SK-N-SH (cell line): ENCODE results near the gene TMEM132E. TPM values are rescaled to one million over a fixed set of nuclear protein-coding genes. Genes with fewer than 3 reads are reported as not detected.

ENCODE experiments used
- CTCF ChIA-PET: fragments of 300-600, 350-600 bp; formaldehyde crosslinking; extraction: SDS; loops from one replicate; lab custom pipeline; 2021; lab: Yijun Ruan, JAX
- POLR2A ChIA-PET: fragments of 350-600 bp; sonication (Branson Sonifier 250); formaldehyde crosslinking; extraction: SDS; loops from one replicate; lab custom pipeline; 2020; ENCODE audit warnings: antibody characterized with exemption, inconsistent platforms; lab: Yijun Ruan, JAX
- DNase-seq: peaks from one replicate; pipeline ENCODE4 v3.0.0; 2012
- H2AFZ ChIP-seq: fragments of 200-600 bp; sonication (generic); 2 replicates; pipeline ENCODE4 v1.8.1; 2016; ENCODE audit warnings: antibody characterized with exemption, mild to moderate bottlenecking, low read depth
- H3F3A ChIP-seq: fragments of 200-600 bp; sonication (generic); replicated peaks from 2 replicates; pipeline ENCODE3; 2016; ENCODE audit warnings: antibody characterized with exemption, mild to moderate bottlenecking; ENCODE audit not compliant: insufficient read depth
- H3K27ac ChIP-seq, 2 experiments: fragments of 200-500 bp in 1 of 2; fragments of 200-600 bp in 1 of 2; sonication (Bioruptor generic) in 1 of 2; sonication (generic), shearing (Covaris generic) in 1 of 2; 2 replicates each; pipeline versions ENCODE4 v1.5.1 to v1.6.1; 2014 to 2016; ENCODE audit warnings: low read depth in 2 of 2, inconsistent platforms in 1 of 2, low read length in 1 of 2, mild to moderate bottlenecking in 1 of 2, mixed read lengths in 1 of 2
- H3K27me3 ChIP-seq: fragments of 200-600 bp; sonication (generic), shearing (Covaris generic); 2 replicates; pipeline ENCODE4 v1.6.1; 2016; ENCODE audit warnings: mixed run types; ENCODE audit not compliant: insufficient read depth
- H3K36me3 ChIP-seq, 2 experiments: fragments of 200-500 bp in 1 of 2; fragments of 200-600 bp in 1 of 2; sonication (Bioruptor generic) in 1 of 2; sonication (generic) in 1 of 2; replicated peaks in 1 of 2; 2 replicates each; pipeline versions ENCODE3 to v1.5.1; 2014 to 2016; ENCODE audit warnings: low read length in 1 of 2, mild to moderate bottlenecking in 1 of 2; ENCODE audit not compliant: insufficient read depth in 2 of 2, control insufficient read depth in 1 of 2
- H3K4me1 ChIP-seq, 2 experiments: fragments of 200-500 bp in 1 of 2; fragments of 200-600 bp in 1 of 2; sonication (Bioruptor generic) in 1 of 2; sonication (generic), shearing (Covaris generic) in 1 of 2; 2 replicates each; pipeline versions ENCODE4 v1.5.1 to v1.6.1; 2014 to 2016; ENCODE audit warnings: low read depth in 1 of 2, low read length in 1 of 2, mixed run types in 1 of 2; ENCODE audit not compliant: insufficient read depth in 2 of 2, control insufficient read depth in 1 of 2
- H3K4me2 ChIP-seq: fragments of 200-600 bp; sonication (generic), shearing (Covaris generic); 2 replicates; pipeline ENCODE4 v1.6.1; 2017; ENCODE audit warnings: mixed run types
- H3K4me3 ChIP-seq, 2 experiments: fragments of 200-500 bp in 1 of 2; fragments of 200-600 bp in 1 of 2; sonication (Bioruptor generic) in 1 of 2; sonication (generic), shearing (Covaris generic) in 1 of 2; 2 replicates each; pipeline versions ENCODE4 v1.5.1 to v1.8.1; 2014 to 2016; ENCODE audit warnings: low read depth in 2 of 2, inconsistent platforms in 1 of 2, low read length in 1 of 2, mild to moderate bottlenecking in 1 of 2, mixed read lengths in 1 of 2, moderate library complexity in 1 of 2
- H3K79me2 ChIP-seq: fragments of 200-600 bp; sonication (generic); 2 replicates; pipeline ENCODE4 v1.8.1; 2017; ENCODE audit warnings: mild to moderate bottlenecking; ENCODE audit not compliant: insufficient read depth
- H3K9ac ChIP-seq: fragments of 200-600 bp; sonication (generic); 2 replicates; pipeline ENCODE4 v1.6.1; 2017; ENCODE audit warnings: mixed run types
- H3K9me2 ChIP-seq: fragments of 200-600 bp; sonication (generic); 2 replicates; pipeline ENCODE4 v1.6.1; 2017; ENCODE audit warnings: mixed run types
- H3K9me3 ChIP-seq: fragments of 200-600 bp; sonication (generic); 2 replicates; pipeline ENCODE4 v1.6.1; 2017; ENCODE audit warnings: mixed run types, mild to moderate bottlenecking, moderate library complexity
- H4K20me1 ChIP-seq: fragments of 200-600 bp; sonication (generic); 2 replicates; pipeline ENCODE4 v1.6.1; 2017; ENCODE audit warnings: mild to moderate bottlenecking, mixed run types; ENCODE audit not compliant: insufficient read depth
- CHD2 ChIP-seq: fragments of 150-350 bp; IDR thresholded peaks from 2 replicates; pipeline ENCODE4 v1.6.1; 2018; ENCODE audit warnings: low read length; ENCODE audit not compliant: partially characterized antibody
- ELF1 ChIP-seq: IDR thresholded peaks from 2 replicates; pipeline ENCODE4 v1.4.0; 2012
- FOSL2 ChIP-seq: IDR thresholded peaks from 2 replicates; pipeline ENCODE4 v1.4.0; 2012; ENCODE audit warnings: low read depth, mild to moderate bottlenecking, moderate library complexity, borderline replicate concordance
- FOXJ3 ChIP-seq: sonication (generic); formaldehyde crosslinking; IDR thresholded peaks from 2 replicates; pipeline ENCODE4 v1.5.1; 2020; ENCODE audit warnings: mild to moderate bottlenecking, missing genetic modification reagents
- GABPA ChIP-seq: IDR thresholded peaks from 2 replicates; pipeline ENCODE4 v1.4.0; 2012; ENCODE audit warnings: low read depth, mild to moderate bottlenecking
- GATA2 ChIP-seq: sonication (generic); formaldehyde crosslinking; IDR thresholded peaks from 2 replicates; pipeline ENCODE4 v1.5.0; 2020; ENCODE audit warnings: mild to moderate bottlenecking, missing genetic modification reagents
- JUND ChIP-seq: IDR thresholded peaks from 2 replicates; pipeline ENCODE4 v1.4.0; 2012
- MEF2A ChIP-seq: IDR thresholded peaks from 2 replicates; pipeline ENCODE4 v1.4.0; 2012; ENCODE audit warnings: low read depth, borderline replicate concordance
- MXI1 ChIP-seq: IDR thresholded peaks from 2 replicates; pipeline ENCODE4 v1.6.1; 2012; ENCODE audit warnings: mild to moderate bottlenecking, low read depth, low read length, improper control_type of control experiment
- NFIC ChIP-seq: IDR thresholded peaks from 2 replicates; pipeline ENCODE4 v1.4.0; 2012; ENCODE audit warnings: borderline replicate concordance
- NRF1 ChIP-seq: IDR thresholded peaks from 2 replicates; pipeline ENCODE4 v1.6.1; 2012; ENCODE audit warnings: low read depth, mild to moderate bottlenecking, low read length
- POLR2AphosphoS5 ChIP-seq: IDR thresholded peaks from 2 replicates; pipeline ENCODE4 v1.6.1; 2012; ENCODE audit warnings: low read depth, low read length
- RAD21 ChIP-seq: IDR thresholded peaks from 2 replicates; pipeline ENCODE4 v1.6.1; 2012; ENCODE audit warnings: mild to moderate bottlenecking, low read length
- RFX5 ChIP-seq: IDR thresholded peaks from 2 replicates; pipeline ENCODE4 v1.6.1; 2012; ENCODE audit warnings: mild to moderate bottlenecking, improper control_type of control experiment, low read length
- SIN3A ChIP-seq: IDR thresholded peaks from 2 replicates; pipeline ENCODE4 v1.6.1; 2012; ENCODE audit warnings: low read depth, mild to moderate bottlenecking, low read length, moderate library complexity, borderline replicate concordance
- SMC3 ChIP-seq: IDR thresholded peaks from 2 replicates; pipeline ENCODE4 v1.6.1; 2012; ENCODE audit warnings: low read depth, low read length, improper control_type of control experiment
- YY1 ChIP-seq: IDR thresholded peaks from 2 replicates; pipeline ENCODE4 v1.4.0; 2012; ENCODE audit warnings: low read depth, mild to moderate bottlenecking
- WGBS: methylation state at CpG from one replicate; pipeline ENCODE4 v1.1.6; 2017; ENCODE audit warnings: low lambda C conversion rate; 5-methylcytosine and 5-hydroxymethylcytosine counted together
- polyA plus RNA-seq, 3 experiments: library from polyadenylated mRNA; depleted of rRNA; stranded (reverse); fragments of >200 nt; gene quantifications; 2 replicates each; pipeline ENCODE4 v1.2.3, GENCODE V29; 2012
- TF ChIP-seq, protein P1 (sequence below): fragments of 150-350 bp; IDR thresholded peaks from 2 replicates; pipeline ENCODE4 v1.6.1; 2016; ENCODE audit warnings: mild to moderate bottlenecking, low read depth, low read length
- TF ChIP-seq, protein P2 (sequence below): fragments of 150-350 bp; IDR thresholded peaks from 2 replicates; pipeline ENCODE4 v1.6.1; 2017; ENCODE audit warnings: antibody characterized with exemption, low read length, low read depth, borderline replicate concordance
- TF ChIP-seq, protein P3 (sequence below): IDR thresholded peaks from 2 replicates; pipeline ENCODE4; 2012

The TMEM132E gene
- polyA plus RNA-seq, 1 of the 3 experiments (the other 2 are of a cell fraction) = not detected

DNA sequence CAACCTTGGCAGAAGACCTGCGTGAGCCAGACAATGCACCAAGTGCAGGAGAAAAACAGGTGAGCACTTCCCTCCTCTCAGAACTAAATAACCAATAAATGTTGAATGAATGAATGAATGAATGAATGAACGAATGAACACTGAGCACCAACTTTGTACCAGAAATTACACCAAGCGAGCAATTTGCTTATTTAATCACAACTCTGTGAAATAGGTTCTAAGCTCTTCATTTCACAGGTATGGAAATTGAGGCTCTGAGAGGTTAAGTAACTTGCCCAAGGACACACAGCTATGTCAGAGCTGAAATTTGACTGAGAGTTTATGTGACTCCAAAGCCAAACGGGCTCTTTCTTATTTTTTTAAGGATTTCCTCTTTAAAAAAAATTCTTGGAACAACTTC, 38.0 kb downstream of the TMEM132E start:
- Histone ChIP-seq H3K9me2 (no peaks in the 10 kb centered on the region), H3K4me2 (no peak overlapping the region), H3K4me1 (peaks cover 0 to 56% of the 10 kb centered on the region in 2 experiments; a peak in 2 of 4 replicates), H3K36me3 (no peaks in the 10 kb centered on the region), H3K79me2 (no peaks in the 10 kb centered on the region), H3K27ac (no peak overlapping the region), H3F3A (no peaks in the 10 kb centered on the region), H2AFZ (no peak overlapping the region), H3K9me3 (no peaks in the 10 kb centered on the region), H4K20me1 (no peaks in the 10 kb centered on the region), H3K9ac (no peak overlapping the region), H3K4me3 (no peak overlapping the region), H3K27me3 (no peaks in the 10 kb centered on the region)
- no peak for TF ChIP-seq RAD21
- no peak for TF ChIP-seq NRF1
- TF ChIP-seq ELF1 = no peak
- TF ChIP-seq, protein P1, sequence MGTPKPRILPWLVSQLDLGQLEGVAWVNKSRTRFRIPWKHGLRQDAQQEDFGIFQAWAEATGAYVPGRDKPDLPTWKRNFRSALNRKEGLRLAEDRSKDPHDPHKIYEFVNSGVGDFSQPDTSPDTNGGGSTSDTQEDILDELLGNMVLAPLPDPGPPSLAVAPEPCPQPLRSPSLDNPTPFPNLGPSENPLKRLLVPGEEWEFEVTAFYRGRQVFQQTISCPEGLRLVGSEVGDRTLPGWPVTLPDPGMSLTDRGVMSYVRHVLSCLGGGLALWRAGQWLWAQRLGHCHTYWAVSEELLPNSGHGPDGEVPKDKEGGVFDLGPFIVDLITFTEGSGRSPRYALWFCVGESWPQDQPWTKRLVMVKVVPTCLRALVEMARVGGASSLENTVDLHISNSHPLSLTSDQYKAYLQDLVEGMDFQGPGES = no peak
- no peak for TF ChIP-seq SIN3A
- no peak for TF ChIP-seq CHD2
- TF ChIP-seq FOXJ3 (CRISPR knock-in tag) = no peak
- TF ChIP-seq GATA2 (CRISPR knock-in tag) = no peak
- no peak for TF ChIP-seq NFIC
- TF ChIP-seq MEF2A = no peak
- TF ChIP-seq, protein P2, sequence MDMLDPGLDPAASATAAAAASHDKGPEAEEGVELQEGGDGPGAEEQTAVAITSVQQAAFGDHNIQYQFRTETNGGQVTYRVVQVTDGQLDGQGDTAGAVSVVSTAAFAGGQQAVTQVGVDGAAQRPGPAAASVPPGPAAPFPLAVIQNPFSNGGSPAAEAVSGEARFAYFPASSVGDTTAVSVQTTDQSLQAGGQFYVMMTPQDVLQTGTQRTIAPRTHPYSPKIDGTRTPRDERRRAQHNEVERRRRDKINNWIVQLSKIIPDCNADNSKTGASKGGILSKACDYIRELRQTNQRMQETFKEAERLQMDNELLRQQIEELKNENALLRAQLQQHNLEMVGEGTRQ = no peak
- no peak for TF ChIP-seq JUND
- TF ChIP-seq, protein P3, sequence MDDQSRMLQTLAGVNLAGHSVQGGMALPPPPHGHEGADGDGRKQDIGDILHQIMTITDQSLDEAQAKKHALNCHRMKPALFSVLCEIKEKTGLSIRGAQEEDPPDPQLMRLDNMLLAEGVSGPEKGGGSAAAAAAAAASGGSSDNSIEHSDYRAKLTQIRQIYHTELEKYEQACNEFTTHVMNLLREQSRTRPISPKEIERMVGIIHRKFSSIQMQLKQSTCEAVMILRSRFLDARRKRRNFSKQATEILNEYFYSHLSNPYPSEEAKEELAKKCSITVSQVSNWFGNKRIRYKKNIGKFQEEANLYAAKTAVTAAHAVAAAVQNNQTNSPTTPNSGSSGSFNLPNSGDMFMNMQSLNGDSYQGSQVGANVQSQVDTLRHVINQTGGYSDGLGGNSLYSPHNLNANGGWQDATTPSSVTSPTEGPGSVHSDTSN = no peak
- CTCF ChIA-PET = interaction anchor here (1.1 to 2.6 kb wide), 3 partner anchors 10 to 75 kb away, joined by 5 to 14 read pairs (median 5); no protein-coding TSS in a partner anchor
- POLR2A ChIA-PET = no interaction called here
- DNase-seq = no peak
- WGBS = 7% methylated on average over 4 of the region's 4 CpGs

DNA sequence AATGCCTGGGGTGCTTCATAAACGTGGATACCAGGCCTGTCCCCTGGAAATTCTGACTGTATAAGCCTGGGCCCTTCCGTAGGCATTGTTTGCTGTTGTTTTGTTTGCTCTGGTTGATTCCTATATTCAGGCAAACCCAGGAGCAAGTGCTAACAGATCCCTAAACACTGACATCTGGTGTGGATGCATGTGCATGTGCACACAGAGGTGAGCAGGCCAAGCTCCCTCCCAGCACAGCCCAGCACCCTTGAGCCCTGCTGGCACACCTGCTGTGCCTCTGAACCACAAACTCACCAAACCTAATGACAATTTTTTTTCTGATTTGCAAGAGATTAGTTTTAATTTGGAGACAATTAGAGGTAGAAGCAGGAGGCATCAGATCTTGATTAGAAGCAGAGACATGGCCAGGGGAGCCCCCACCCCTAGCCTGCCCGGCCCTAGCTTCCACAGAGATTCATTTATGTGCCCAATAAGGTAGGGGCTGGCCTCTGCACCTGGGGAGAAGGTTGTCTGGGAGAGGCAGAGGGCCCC, 40.4 kb downstream of the TMEM132E start:
- 13% methylated on average over 3 of the region's 3 CpGs for WGBS
- Histone ChIP-seq H3F3A (no peaks in the 10 kb centered on the region), H3K27me3 (no peaks in the 10 kb centered on the region), H3K36me3 (no peaks in the 10 kb centered on the region), H3K9me3 (no peaks in the 10 kb centered on the region), H3K4me1 (peaks cover 0 to 39% of the 10 kb centered on the region in 2 experiments; a peak in 2 of 4 replicates), H3K4me2 (no peak overlapping the region), H3K79me2 (no peaks in the 10 kb centered on the region), H3K27ac (no peak overlapping the region; a peak in 1 of 4 replicates), H2AFZ (no peak overlapping the region), H3K9me2 (no peaks in the 10 kb centered on the region), H3K9ac (no peak overlapping the region), H4K20me1 (no peaks in the 10 kb centered on the region), H3K4me3 (no peak overlapping the region)
- CTCF ChIA-PET = interaction anchor here (0.8 to 8.3 kb wide), 4 partner anchors 18 to 274 kb away, joined by 3 to 60 read pairs (median 6); no protein-coding TSS in a partner anchor
- POLR2A ChIA-PET = no interaction called here
- no peak for DNase-seq
- TF ChIP-seq SMC3 (peak; percentile 13; the same call in 1 of the 2 replicates), MXI1 (no peak), FOXJ3 (CRISPR knock-in tag) (no peak), ELF1 (no peak), RAD21 (peak; percentile 36), GATA2 (CRISPR knock-in tag) (0 out of 2 replicates have a peak, but pooled peaks have one; percentile 48), POLR2AphosphoS5 (no peak), JUND (no peak), RFX5 (no peak), GABPA (no peak), FOSL2 (no peak), YY1 (no peak), SIN3A (no peak)
- TF ChIP-seq, protein P2 = no peak
